ENCODE results near the gene RGS16.

The RGS16 gene

DNA sequence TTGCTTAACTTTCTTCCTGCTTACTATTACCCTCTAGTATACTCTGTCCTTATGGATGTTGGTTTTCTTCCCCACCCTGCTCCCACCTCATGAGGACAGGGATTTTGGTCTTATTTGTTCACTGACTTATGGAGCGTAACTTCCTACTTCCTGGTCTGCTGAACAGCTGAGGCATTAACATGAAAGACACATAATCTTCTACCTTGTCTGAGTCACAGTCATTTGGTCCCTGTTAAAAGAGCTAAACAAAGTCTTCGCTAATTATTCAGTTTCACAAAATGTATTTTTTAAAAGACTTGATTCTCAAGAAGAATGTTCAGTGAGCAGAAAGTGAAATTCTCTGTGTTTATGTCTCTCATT, 33.6 kb downstream of the RGS16 start:
- no peak for DNase-seq

DNA sequence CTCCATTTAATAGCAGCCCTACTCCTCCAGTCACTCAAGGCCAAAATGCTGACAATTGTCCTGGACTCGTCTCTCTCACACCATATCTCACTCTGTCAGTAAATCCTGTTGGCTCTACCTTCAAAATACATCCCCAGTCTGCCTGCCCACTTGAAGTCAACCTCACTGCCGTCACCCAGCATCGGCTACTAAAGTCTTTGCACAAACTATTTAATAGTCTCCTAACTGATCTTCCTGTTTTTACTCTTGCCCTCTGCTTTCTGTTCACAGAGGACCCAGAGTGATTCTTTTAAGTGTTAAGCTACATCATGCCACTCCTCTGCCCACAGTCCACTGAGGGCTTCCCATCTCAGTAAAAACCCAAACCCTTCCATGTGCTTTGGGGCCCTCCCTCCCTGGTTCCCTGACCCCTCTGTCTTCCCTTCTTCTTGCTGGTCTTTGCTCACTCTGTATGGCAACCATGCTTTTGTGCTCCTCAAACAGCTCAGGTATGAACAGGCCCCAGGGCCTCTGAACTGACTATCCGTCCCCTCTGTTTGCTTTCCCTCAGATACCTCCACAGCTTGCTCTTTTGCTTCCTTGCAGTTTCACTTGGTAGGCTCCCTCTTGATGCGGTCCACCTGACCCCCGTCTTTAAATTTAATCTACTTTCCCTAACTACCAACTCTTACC, 34.1 kb downstream of the RGS16 start:
- no peak for DNase-seq

DNA sequence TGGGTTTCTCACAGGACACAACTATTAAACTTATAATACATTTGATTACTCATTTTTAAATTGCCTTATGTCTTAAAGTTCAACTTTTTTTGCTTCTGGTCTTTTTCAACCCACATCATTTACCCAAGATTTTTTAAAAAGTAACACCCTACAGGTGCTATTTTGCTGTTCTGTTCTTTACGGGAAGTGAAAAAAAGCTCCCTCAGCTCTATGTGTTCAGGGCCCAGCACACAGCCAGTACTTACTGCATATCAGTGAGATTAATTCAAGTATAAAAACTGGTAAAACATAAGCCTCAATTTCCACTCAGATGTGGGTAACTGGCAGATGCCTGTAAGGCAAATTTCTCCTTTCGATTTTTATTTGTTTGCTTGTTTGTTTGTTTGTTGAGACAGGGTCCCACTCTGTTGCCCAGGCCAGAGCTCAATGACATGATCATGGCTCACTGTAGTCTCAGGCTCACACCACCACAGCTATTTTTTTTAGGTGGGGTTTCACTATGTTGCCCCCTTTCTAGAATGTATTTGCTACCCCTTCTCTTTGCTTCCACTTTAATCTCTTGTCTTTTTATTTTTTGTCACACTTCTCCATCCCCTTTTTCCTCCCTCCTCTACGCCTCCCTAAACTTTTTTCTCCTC, 35.4 kb downstream of the RGS16 start:
- no peak for DNase-seq

DNA sequence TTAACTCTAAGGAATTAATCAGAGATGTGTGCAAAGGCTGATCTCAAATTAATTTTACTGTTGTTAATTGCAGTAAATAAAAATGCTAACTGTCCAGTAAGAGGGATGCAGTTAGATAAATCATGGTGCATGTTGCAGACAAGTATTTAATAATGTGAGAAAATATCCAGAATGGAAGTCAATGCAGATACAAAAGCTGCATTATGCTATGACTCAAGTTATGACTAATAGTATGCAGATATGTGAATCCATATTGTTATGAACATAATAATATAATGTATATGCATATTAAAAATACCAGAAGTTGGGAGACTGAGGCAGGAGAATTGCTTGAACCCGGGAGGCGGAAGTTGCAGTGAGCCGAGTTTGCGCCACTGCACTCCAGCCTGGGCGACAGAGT, 36.6 kb downstream of the RGS16 start:
- no peak for DNase-seq

DNA sequence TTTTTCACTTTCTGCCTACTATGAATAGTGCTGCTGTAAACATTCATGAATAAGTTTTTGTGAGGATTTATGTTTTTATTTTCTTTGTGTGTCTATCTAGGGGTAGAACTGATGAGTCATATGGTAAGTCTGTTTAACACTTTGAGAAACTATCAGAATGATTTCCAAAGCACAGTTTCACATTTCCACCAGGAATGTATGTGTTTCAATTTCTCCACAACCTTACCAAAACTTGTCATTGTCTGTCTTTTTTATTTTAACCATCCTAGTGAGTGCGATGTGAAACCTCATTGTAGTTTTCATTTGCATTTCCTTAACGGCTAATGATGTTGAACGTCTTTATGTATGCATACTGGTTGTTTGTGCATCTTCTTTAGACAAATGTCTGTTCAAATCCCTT, 38.7 kb downstream of the RGS16 start:
- DNase-seq, result no peak

DNA sequence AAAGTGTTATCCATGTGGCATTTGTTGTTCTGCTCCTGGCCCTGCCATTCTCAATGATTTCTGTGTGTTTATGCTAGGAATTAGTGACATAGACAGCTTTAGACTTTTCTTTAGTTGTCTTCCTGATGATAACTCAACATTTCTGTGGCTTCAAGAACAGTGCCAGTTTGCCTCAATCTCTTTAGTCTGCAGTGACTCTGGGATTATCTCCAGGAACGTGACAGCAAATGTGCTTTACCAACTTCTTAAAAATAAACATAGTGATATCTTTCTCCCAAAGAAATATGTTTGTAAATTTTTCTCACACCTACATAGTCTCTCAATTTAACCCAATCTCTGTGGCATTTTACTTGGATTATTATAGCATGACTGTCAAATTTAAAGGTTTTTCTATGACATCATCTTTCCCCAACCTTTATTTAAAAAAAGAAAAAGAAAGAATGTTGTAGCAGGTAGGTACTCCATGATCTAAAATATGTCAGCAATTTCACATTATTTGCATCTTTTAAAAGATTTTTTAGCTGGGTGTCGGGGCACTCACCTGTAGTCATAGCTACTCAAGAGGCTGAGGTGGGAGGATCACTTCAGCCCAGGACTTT, 39.7 kb downstream of the RGS16 start:
- DNase-seq, result no peak

DNA sequence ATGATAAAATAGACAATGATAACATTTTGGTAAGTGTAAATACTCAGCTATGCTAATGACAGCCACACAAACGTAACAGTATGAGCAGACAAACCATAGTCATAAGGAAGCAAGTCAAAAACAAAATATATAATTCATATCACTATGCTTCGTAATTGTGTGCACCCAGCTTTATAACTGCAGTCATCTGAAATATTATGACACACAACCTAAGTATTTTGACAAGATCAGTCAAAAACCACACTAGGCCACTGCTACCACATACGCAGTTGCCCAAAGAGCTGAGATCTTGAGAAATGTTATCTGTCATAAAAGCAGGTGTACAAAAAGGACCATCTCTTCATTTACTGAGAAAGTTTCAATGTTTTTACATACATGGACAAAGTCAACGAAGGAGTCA, 41.1 kb downstream of the RGS16 start:
- DNase-seq, result no peak

DNA sequence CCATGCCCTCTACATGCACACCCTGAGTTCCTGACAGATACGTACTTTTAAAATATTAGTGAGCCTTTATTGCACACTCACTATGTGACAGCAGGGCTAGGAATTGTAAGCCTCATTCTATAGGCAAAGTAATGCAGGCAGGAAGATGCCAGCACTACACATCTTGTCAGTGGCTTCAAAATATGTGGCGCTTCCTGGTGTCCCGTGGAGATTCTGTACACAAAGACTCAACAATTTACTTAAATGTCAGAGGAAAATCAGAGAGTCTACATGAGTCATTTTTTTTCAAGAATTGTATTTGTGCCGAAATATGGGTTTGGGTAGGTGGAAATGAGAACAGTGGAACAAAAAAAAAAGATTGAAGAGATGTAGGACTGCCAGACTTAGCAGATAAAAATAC, 42.7 kb downstream of the RGS16 start:
- DNase-seq, result no peak

DNA sequence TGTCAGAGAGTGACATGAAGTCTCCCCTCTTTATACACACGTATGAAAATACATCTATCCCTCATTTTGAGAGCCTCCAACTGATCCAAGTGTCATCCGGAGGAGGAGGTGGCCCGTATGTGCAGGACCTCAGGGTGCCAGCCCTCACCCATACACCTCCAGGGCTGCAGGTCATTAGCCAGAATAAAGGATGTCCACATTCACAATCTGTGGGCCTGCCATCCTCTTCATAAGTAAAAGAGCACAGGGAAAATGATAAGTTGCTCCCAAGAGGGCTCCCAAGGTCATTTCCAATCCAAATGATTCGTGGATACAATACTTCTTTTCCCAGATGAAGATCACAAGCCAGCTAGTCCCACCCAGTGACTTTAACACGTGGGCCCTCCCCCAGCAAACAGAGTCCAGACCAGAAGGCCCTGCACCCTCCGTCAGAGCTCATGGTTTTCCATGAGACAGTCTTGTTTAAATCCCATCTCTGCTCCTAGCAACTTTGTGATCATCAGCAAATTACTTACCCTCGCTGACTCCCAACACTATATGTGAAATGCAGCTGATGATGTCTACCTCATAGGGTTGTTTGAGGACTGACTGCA, 43.7 kb downstream of the RGS16 start:
- DNase-seq, result no peak

DNA sequence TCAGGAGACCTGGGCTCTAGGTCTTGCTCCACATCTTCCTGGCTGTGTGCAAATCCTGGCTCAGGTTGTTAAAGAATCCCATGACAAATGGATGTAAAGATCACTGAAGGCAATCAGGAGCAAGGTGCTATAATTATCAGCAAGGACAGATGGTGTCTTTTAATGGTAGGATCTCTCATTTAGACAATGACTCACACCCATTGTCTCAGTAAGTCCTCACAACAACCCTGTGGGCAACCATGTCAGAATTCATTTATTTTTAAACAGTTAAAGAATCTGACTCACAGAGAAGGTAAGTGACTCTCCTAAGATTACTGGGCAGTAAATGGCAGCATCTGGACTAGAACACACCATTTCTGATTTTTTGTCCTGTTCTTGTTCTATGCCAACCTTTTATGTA, 47.9 kb downstream of the RGS16 start:
- no peak for DNase-seq

DNA sequence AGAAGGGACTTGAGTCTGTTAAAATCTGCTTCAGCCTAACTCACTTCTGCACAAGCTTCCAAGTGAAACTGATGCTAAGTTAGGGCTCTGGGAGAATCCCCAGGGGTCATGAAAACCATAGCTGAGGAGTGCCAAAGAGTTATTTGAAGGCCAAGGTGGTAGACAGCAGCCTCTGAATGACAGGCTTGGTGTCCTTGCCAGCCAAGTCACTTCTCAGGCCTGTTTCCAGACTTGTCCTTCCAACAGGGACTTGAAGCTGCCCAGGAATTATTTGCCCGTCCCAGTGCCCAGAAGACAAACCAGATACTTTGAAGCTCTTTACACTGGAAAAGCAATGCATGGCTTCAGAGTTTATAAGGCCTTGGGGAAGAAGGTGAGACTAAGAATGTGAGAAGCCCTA, 48.7 kb downstream of the RGS16 start:
- DNase-seq, result no peak

DNA sequence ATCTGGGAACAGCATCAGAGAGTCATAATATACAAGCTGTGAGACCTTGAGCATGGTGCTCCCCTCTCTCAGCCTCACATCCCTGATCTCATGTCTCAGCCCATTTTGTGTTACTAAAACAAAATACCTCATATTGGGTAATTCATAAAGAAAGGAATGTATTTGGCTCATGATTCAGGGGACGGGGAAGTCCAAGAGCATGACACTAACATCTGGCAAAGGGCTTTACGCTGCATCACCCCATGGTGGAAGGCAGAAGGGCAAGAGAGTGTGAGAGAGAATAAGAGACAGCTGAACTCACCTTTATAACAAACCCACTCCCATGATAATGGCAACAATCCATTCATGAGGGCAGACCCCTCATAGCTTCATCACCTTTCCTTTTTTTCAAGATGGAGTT, 51.7 kb downstream of the RGS16 start:
- no peak for DNase-seq

DNA sequence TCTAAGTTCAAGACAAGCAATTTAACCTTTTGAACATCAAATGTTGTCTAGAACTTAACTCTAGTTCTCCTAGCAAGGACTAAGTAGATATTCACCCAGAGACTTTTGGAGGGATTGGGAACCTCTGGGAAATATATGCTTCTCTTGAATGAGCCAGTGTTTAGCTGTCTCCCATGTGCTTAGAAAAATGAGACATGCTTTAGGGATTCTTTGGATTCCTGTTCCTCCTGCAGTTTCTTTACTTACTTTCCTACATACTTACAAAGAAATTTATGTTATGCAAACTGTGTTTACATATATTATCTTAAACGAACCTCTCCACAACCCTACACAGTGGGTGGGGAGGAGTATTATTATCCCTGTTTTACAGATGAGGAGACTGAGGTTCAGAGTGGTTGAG, 54.4 kb downstream of the RGS16 start:
- no peak for DNase-seq

DNA sequence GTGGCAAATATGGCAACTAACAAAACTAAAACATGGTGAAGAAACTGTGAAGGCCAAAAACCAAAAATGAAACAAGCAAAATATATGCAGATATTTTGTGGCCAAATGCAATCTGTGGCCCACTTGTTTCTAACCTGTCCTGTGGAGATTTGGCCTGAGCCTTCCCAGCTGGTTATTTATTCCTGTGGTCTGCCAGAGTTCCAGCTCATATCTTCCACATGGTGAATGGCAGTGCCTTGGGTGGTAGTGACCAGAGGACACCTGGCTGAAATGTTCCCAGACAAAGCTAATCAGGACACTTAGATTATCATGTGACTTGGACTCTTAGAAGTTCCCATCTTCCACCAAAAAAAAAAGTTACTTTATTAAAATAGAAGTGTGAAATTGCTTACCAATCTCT, 54.8 kb downstream of the RGS16 start:
- DNase-seq, result no peak

Measured in activated naive CD4-positive, alpha-beta T cell (primary cell).